Suprapubic skin (tissue), 3 donors: ENCODE results near the gene KLHDC4.

Source experiments
- CTCF ChIP-seq, 2 donors: fragments of 200-600 bp in 1 of 2; fragments of 450-650 bp in 1 of 2; sonication (generic) in 1 of 2; IDR thresholded peaks; one replicate each; pipeline ENCODE4 v1.5.1; 2016 to 2019; ENCODE audit warnings: antibody characterized with exemption in 2 of 2, mild to moderate bottlenecking in 1 of 2, moderate library complexity in 1 of 2
- EP300 ChIP-seq: sonication (generic); formaldehyde crosslinking; IDR thresholded peaks from one replicate; pipeline ENCODE4 v1.6.1; 2017; ENCODE audit warnings: antibody characterized with exemption

- TF ChIP-seq CTCF (IDR thresholded peaks at IDR 0.05): no peak
- TF ChIP-seq EP300: no peak
These were observed 45.3 kb downstream of the KLHDC4 start for GRCh38 chr16:87720446-87720845.
